ENCODE results near the gene IDNK. TPM values are rescaled to one million over a fixed set of nuclear protein-coding genes. Genes with fewer than 3 reads are reported as not detected.

The IDNK gene
- total RNA-seq, 6 experiments from 2014 or later, result 5.0 to 9.5 (median 8.5) TPM

DNA sequence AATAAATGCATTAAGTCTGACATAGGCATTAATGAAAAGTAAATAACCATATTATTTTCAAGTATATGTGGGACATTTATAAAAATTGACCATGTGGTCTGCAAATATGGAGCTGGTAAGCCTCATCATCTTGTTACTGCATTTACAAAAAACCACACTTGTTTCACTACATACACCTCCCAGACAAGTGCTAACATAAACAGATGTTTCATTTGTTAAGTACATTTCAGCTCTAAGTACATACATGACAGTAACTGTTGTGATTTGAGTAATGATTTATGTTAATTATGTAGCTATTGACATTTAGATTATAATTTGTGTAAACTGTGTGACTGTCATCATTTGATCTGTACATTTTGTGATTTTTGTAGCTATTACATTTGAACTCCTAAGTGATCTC is 13.9 kb downstream of the IDNK start:
- H3K36me3 Mint-ChIP-seq (ENCODE audit: low read depth), result no peaks in the 10 kb centered on the region
- no peaks in the 10 kb centered on the region for H3K27me3 Mint-ChIP-seq (ENCODE audit: insufficient read depth)
- TF ChIP-seq, protein P1, sequence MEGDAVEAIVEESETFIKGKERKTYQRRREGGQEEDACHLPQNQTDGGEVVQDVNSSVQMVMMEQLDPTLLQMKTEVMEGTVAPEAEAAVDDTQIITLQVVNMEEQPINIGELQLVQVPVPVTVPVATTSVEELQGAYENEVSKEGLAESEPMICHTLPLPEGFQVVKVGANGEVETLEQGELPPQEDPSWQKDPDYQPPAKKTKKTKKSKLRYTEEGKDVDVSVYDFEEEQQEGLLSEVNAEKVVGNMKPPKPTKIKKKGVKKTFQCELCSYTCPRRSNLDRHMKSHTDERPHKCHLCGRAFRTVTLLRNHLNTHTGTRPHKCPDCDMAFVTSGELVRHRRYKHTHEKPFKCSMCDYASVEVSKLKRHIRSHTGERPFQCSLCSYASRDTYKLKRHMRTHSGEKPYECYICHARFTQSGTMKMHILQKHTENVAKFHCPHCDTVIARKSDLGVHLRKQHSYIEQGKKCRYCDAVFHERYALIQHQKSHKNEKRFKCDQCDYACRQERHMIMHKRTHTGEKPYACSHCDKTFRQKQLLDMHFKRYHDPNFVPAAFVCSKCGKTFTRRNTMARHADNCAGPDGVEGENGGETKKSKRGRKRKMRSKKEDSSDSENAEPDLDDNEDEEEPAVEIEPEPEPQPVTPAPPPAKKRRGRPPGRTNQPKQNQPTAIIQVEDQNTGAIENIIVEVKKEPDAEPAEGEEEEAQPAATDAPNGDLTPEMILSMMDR (IDR thresholded peaks at IDR 0.05), result no peak
- H3K27ac Mint-ChIP-seq, result no peak overlapping the region
- H3K4me1 Mint-ChIP-seq (ENCODE audit: low read depth), result peaks cover 6% of the 10 kb centered on the region
- no peaks in the 10 kb centered on the region for H3K9me3 Mint-ChIP-seq
- H3K4me3 Mint-ChIP-seq, result no peak overlapping the region
- DNase-seq, result no peak

DNA sequence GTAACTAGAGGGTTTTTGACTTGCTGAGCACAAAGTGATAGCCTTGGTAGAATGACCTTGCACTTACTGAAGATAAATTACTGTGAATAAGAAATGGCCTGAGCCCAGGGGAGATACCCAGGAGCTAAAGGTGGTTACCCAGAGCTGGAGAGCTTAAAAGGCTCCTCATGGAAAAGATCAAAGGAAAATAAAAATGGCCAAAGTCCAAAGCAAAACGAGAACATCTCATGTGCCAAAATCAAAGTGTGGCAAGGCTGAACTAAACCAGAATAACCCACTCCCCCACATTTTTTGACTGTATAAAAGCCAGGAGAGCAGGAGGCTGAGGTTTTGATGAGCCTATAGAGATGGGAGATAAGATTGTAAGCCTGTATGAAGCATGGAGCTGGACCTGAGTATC is 14.4 kb downstream of the IDNK start:
- no peak overlapping the region for H3K4me3 Mint-ChIP-seq
- peaks cover 6% of the 10 kb centered on the region for H3K4me1 Mint-ChIP-seq (ENCODE audit: low read depth)
- no peaks in the 10 kb centered on the region for H3K9me3 Mint-ChIP-seq
- TF ChIP-seq, protein P1 (IDR thresholded peaks at IDR 0.05), result no peak
- no peaks in the 10 kb centered on the region for H3K36me3 Mint-ChIP-seq (ENCODE audit: low read depth)
- H3K27me3 Mint-ChIP-seq (ENCODE audit: insufficient read depth), result no peaks in the 10 kb centered on the region
- DNase-seq, result no peak
- no peak overlapping the region for H3K27ac Mint-ChIP-seq

DNA sequence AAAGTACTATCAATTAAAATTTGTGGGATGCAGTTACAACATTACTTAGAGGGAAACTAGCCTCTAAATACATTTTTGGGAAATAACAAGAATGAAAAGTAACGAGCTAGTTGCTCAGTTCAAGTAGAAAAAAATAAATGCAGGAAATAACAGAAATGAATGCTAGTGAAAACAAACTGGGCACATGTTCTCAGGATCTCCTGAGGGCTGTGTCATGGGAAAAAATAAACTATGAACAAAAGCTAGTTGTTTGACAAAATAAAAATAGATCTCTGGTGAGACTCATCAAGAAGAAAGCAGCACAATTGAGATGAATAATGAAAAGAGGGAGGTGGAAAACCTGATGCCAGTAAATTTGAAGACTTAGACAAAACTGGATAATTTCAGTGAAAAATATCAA is 16.3 kb downstream of the IDNK start:
- no peak overlapping the region for H3K4me3 Mint-ChIP-seq
- no peaks in the 10 kb centered on the region for H3K36me3 Mint-ChIP-seq (ENCODE audit: low read depth)
- no peaks in the 10 kb centered on the region for H3K27me3 Mint-ChIP-seq (ENCODE audit: insufficient read depth)
- TF ChIP-seq, protein P1 (IDR thresholded peaks at IDR 0.05), result no peak
- H3K4me1 Mint-ChIP-seq (ENCODE audit: low read depth), result peaks cover 6% of the 10 kb centered on the region
- no peak overlapping the region for H3K27ac Mint-ChIP-seq
- no peaks in the 10 kb centered on the region for H3K9me3 Mint-ChIP-seq
- no peak for DNase-seq

DNA sequence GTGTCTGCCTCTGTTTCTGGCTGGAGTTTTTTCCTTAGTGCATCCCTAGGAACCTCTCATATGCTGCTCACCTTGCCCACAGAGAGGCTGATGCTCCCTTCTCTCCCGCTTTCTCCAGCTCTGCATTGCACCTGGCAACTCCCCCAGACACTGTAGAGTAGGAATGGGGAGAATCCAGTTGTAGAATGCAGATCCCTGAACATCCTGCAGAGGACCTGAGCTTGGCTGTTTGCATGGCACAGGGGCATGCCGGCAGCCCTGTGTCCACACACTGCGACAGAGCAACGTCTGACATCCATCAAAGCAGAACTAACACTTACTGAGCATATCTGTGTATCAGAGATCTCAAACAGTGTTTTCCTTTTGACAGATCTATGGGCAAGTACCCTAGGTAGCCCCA is 19.9 kb downstream of the IDNK start:
- Mint-ChIP-seq H3K4me3 (no peak overlapping the region), H3K36me3 (ENCODE audit: low read depth) (no peaks in the 10 kb centered on the region), H3K27me3 (ENCODE audit: insufficient read depth) (no peaks in the 10 kb centered on the region), H3K4me1 (ENCODE audit: low read depth) (peaks cover 6% of the 10 kb centered on the region), H3K27ac (no peak overlapping the region), H3K9me3 (no peaks in the 10 kb centered on the region)
- no peak for DNase-seq
- TF ChIP-seq, protein P1 (IDR thresholded peaks at IDR 0.05), result no peak

DNA sequence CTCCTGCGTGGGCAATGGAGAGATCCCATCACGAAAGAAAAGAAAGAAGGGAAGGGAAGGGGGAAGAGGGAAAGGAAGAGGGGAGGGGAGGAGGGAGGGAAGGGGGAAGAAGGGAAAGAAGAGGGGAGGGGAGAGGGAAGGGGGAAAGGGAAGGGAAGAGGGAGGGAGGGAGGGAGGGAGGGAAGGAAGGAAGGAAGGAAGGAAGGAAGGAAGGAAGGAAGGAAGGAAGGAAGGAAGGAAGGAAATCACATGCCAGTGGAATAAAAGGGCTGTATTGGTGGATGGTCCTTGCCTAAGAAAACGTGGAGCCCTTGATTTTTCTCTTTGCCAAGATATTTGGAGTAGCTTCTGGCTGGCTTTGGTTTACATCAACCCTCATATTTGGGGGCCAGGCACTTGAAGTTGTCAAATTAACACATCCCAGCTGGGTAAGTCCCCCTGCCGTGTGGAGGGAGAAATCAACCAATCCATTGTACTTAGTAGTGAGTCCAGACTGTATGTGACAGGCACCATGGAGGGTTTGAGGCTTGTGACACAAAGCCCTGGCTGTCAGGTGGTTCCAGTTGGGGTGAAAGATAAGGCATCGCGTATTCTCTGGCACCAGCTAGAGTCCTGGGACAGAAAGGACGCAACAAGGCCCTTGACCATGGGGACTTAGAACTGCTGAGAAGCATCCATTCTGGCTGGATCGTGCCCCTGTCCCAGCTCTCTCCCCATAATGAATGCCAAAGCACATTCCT is 23.7 kb downstream of the IDNK start:
- peaks cover 3% of the 10 kb centered on the region for H3K36me3 Mint-ChIP-seq (ENCODE audit: low read depth)
- no peak overlapping the region for H3K27ac Mint-ChIP-seq
- H3K4me3 Mint-ChIP-seq, result no peak overlapping the region
- no peaks in the 10 kb centered on the region for H3K9me3 Mint-ChIP-seq
- H3K27me3 Mint-ChIP-seq (ENCODE audit: insufficient read depth), result no peaks in the 10 kb centered on the region
- TF ChIP-seq, protein P1 (IDR thresholded peaks at IDR 0.05), result no peak
- DNase-seq, result no peak
- no peaks in the 10 kb centered on the region for H3K4me1 Mint-ChIP-seq (ENCODE audit: low read depth)
